NT2/D1 (cell line): ENCODE data around the gene DUSP10.

Source experiments
- YY1 ChIP-seq: IDR thresholded peaks from 2 replicates; pipeline ENCODE4 v1.6.1; 2011; ENCODE audit not compliant: insufficient read length, insufficient read depth
- ZNF274 ChIP-seq: IDR thresholded peaks from 2 replicates; pipeline ENCODE4 v1.6.1; 2011; ENCODE audit warnings: mild to moderate bottlenecking, low read depth, low read length

- TF ChIP-seq YY1 (no peak), ZNF274 (no peak)
Observed at GRCh38 chr1:221782970-221783369, 41.1 kb upstream of the DUSP10 start.
